Measurements from ENCODE around the gene ZNF774.

GRCh38 chr15:90389513-90389912 is 37.4 kb downstream of the ZNF774 start:
- TF ChIP-seq CTCF (optimal IDR thresholded peaks at IDR 0.05 in 1 of 3, IDR thresholded peaks at IDR 0.05 in 1 of 3, conservative IDR thresholded peaks at IDR 0.05 in 1 of 3; ENCODE audit: extremely low read depth in 1 of 3, insufficient read depth in 2 of 3, low read length in 3 of 3) (no peak), EZH2 (IDR thresholded peaks at IDR 0.05; ENCODE audit: low read length) (no peak)
